Upper lobe of left lung (tissue), 4 donors: Measurements from ENCODE around the gene IQGAP1.

Experiments
- CTCF ChIP-seq, 6 experiments: fragments of 450-650 bp in 4 of 6; fragments of 200-600 bp in 2 of 6; sonication (generic) in 2 of 6; IDR thresholded peaks; one replicate each; pipeline ENCODE4 v1.5.1; 2016 to 2019; ENCODE audit warnings: antibody characterized with exemption in 6 of 6
- POLR2AphosphoS5 ChIP-seq, 2 donors: sonication (generic); formaldehyde crosslinking; IDR thresholded peaks; one replicate each; pipeline ENCODE4 v1.5.1; 2017; ENCODE audit warnings: antibody characterized with exemption in 2 of 2

GRCh38 chr15:90471126-90471525, 83.1 kb downstream of the IQGAP1 start:
- TF ChIP-seq CTCF (IDR thresholded peaks at IDR 0.05) = no peak
- TF ChIP-seq POLR2AphosphoS5 (IDR thresholded peaks at IDR 0.05) = no peak
